ENCODE measurements around the gene PCGF5. TPM values are rescaled to one million over a fixed set of nuclear protein-coding genes. Genes with fewer than 3 reads are reported as not detected.
"Not testable (repeated sequence)": the region's sequence is repeated elsewhere in the genome, so short reads cannot be mapped to it uniquely, and the experiment has no call there.

The PCGF5 gene
- polyA plus RNA-seq, 1 experiment: 13.8 TPM

- POLR2A ChIA-PET: interaction anchor here (0.9 to 1.5 kb wide), 2 partner anchors 111 to 334 kb away, joined by 3 to 4 read pairs; partner anchors contain the start of gene PPP1R3C
- H3K27me3 ChIP-seq (ENCODE audit: control insufficient read depth, insufficient read depth, low read length): no peaks in the 10 kb centered on the region
- TF ChIP-seq CTCF (IDR thresholded peaks at IDR 0.05; ENCODE audit: low read depth, low read length): peak; percentile 95
- H3K27ac ChIP-seq (ENCODE audit: low read depth, low read length): peak overlapping the region; percentile 21
- CTCF ChIA-PET: interaction anchor here (0.5 to 7.3 kb wide), 94 partner anchors 9 to 625 kb away, joined by 3 to 112 read pairs (median 4); partner anchors contain the start of genes BTAF1 and PPP1R3C
- H3K4me3 ChIP-seq (ENCODE audit: low read depth, low read length): peak overlapping the region; percentile 54
- DNase-seq (ENCODE audit: low read depth, low spot score): peak; percentile 55
- H3K9me3 ChIP-seq (ENCODE audit: control insufficient read depth, insufficient read depth, low read length): no peaks in the 10 kb centered on the region
These were observed 77.9 kb downstream of the PCGF5 start for GRCh38 chr10:91298224-91298871.

DNA sequence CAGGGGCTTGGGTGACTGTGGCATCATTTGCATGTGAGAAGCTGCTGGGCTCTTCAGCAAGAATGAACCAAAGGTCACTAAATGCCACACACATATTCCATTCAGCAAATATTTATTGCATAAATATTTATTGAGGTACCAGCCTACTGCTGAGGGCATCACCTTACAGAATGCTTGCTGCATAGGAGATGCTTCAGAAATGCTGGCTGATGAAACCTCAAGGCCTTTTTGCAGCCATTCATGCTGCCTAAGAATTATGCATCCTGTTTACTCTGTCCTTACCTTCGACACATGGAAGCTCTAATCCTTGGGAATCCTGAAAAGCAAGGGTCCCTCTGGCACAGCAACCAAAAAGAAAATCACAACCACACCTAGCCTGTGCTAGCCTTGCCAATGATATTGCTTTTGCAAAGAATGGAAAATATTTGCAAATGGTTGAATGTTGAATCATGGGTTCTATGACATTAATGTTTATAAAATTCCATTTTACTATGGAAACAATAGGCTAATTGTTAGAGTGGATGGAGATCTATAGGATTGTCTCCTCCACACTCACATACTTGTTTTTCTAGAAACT, 79.6 kb downstream of the PCGF5 start:
- DNase-seq (ENCODE audit: low read depth, low spot score): no peak
- no peak overlapping the region for H3K4me3 ChIP-seq (ENCODE audit: low read depth, low read length)
- POLR2A ChIA-PET: no interaction called here
- no peak for TF ChIP-seq CTCF (IDR thresholded peaks at IDR 0.05; ENCODE audit: low read depth, low read length)
- CTCF ChIA-PET: interaction anchor here (0.9 to 7.3 kb wide), 7 partner anchors 13 to 334 kb away, joined by 3 to 112 read pairs (median 46); partner anchors contain the start of gene PPP1R3C
- no peaks in the 10 kb centered on the region for H3K27me3 ChIP-seq (ENCODE audit: control insufficient read depth, insufficient read depth, low read length)
- no peaks in the 10 kb centered on the region for H3K9me3 ChIP-seq (ENCODE audit: control insufficient read depth, insufficient read depth, low read length)
- no peak overlapping the region for H3K27ac ChIP-seq (ENCODE audit: low read depth, low read length)

DNA sequence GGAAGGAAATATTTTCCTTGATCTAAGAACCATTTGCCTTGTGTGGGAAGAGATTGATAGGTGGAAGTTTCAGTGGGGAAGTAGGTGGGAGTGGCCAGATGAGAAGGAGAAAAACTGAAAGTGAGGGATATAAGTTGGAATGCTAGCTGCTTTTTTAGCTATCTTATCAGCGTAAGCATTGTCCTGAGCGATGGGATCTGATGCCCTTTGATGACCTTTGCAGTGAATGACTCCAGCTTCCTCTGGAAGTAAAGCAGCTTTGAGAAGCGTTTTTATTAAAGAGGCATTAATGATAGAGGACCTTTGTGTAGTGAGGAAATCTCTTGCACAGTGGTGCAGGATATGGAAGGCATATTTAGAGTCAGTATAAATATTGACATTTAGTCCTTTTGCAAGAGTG, 82.5 kb downstream of the PCGF5 start:
- H3K9me3 ChIP-seq (ENCODE audit: control insufficient read depth, insufficient read depth, low read length); H3K27me3 ChIP-seq (ENCODE audit: control insufficient read depth, insufficient read depth, low read length); H3K4me3 ChIP-seq (ENCODE audit: low read depth, low read length); H3K27ac ChIP-seq (ENCODE audit: low read depth, low read length); POLR2A ChIA-PET; CTCF ChIA-PET; DNase-seq (ENCODE audit: low read depth, low spot score): not testable (repeated sequence)

DNA sequence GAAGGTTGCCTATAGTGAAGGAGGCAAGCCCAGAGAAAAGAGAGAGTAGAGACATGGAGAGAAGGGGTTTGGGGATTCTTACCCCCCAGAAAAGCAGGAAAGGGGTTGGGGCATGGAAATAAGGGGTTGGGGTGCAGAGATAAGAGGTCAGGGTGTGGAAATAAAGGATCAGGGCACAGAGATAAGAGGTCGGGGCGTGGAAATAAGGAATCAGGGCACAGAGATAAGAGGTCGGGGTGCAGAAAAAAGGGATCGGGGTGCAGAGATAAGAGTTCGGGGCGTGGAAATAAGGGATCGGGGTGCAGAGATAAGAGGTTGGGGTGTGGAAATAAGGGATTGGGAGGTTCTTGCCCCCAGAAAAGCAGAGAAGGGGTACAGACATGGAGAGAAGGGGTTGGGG, 85.5 kb downstream of the PCGF5 start:
- DNase-seq (ENCODE audit: low read depth, low spot score); POLR2A ChIA-PET; CTCF ChIA-PET; H3K27ac ChIP-seq (ENCODE audit: low read depth, low read length); H3K27me3 ChIP-seq (ENCODE audit: control insufficient read depth, insufficient read depth, low read length); H3K4me3 ChIP-seq (ENCODE audit: low read depth, low read length); H3K9me3 ChIP-seq (ENCODE audit: control insufficient read depth, insufficient read depth, low read length): not testable (repeated sequence)

DNA sequence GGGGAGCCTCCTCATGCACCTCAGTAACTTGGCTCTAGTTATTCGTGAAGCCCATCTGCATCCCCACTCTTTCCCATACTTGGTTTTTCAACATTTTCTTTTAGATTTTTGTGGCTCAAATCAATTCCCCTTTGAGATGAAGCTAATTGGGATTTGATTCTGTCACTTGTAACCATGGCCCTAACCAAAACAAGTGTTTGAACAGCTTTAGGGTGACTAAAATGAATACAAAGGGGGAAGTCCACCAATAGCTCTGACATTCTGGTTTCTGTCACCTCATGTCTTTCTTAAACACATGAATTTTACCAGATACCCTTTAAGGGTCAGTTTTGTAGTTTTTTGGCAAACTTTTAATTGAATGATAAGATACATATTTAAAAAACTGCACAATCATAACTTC, 87.0 kb downstream of the PCGF5 start:
- H3K27me3 ChIP-seq (ENCODE audit: control insufficient read depth, insufficient read depth, low read length): peaks cover 8% of the 10 kb centered on the region
- POLR2A ChIA-PET: no interaction called here
- no peaks in the 10 kb centered on the region for H3K9me3 ChIP-seq (ENCODE audit: control insufficient read depth, insufficient read depth, low read length)
- CTCF ChIA-PET: interaction anchor here (1.2 to 13.6 kb wide), 3 partner anchors 8 to 83 kb away, joined by 3 to 110 read pairs (median 3); no protein-coding TSS in a partner anchor
- DNase-seq (ENCODE audit: low read depth, low spot score): no peak
- no peak for TF ChIP-seq CTCF (IDR thresholded peaks at IDR 0.05; ENCODE audit: low read depth, low read length)
- no peak overlapping the region for H3K27ac ChIP-seq (ENCODE audit: low read depth, low read length)
- no peak overlapping the region for H3K4me3 ChIP-seq (ENCODE audit: low read depth, low read length)

DNA sequence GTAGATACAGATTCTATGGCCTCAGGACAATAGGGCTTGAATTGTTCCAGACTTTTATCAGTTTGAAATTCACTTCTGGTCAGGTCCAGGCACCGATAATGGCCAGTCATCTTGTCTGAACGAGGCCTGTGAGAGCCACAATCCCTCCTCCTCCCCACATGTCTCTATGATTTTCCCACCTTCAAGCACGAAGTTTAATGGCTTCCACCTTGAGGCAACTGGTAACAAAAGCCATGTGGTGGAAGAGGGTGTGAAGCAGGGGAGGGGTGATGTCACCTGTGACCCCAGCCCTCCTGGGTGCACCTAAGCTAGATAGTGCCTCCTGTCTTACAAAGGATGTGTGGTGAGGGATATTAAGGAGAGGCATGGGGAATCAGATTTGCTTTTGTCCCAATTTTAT, 89.2 kb downstream of the PCGF5 start:
- ChIA-PET POLR2A (no interaction called here), CTCF (interaction anchor here (13.6 kb wide), 1 partner anchor 10 kb away, joined by 110 read pairs; no protein-coding TSS in a partner anchor)

More for the DNA sequence above, 89.2 kb downstream of the PCGF5 start:
- TF ChIP-seq CTCF (IDR thresholded peaks at IDR 0.05; ENCODE audit: low read depth, low read length): no peak
- Histone ChIP-seq H3K27me3 (ENCODE audit: control insufficient read depth, insufficient read depth, low read length) (peaks cover 8% of the 10 kb centered on the region), H3K9me3 (ENCODE audit: control insufficient read depth, insufficient read depth, low read length) (no peaks in the 10 kb centered on the region), H3K27ac (ENCODE audit: low read depth, low read length) (no peak overlapping the region), H3K4me3 (ENCODE audit: low read depth, low read length) (no peak overlapping the region)
- DNase-seq (ENCODE audit: low read depth, low spot score): no peak
